HEK293 (cell line): ENCODE data around the gene TUBG1.
A peak's percentile ranks its signal among the peaks of the same experiment; 100 is the strongest.

Experiments used
- KLF1 ChIP-seq: fragments of 450-650 bp; formaldehyde crosslinking; IDR thresholded peaks from 2 replicates; pipeline ENCODE4 v1.5.1; 2016; ENCODE audit warnings: missing biosample characterization, missing genetic modification characterization
- KLF16 ChIP-seq: fragments of 450-650 bp; formaldehyde crosslinking; IDR thresholded peaks from 2 replicates; pipeline ENCODE4 v1.5.1; 2017; ENCODE audit warnings: missing biosample characterization, missing genetic modification characterization
- KLF7 ChIP-seq: fragments of 450-650 bp; formaldehyde crosslinking; IDR thresholded peaks from 2 replicates; pipeline ENCODE4 v1.5.1; 2016; ENCODE audit warnings: missing biosample characterization, missing genetic modification characterization, borderline replicate concordance
- SCRT2 ChIP-seq: fragments of 450-650 bp; formaldehyde crosslinking; IDR thresholded peaks from 2 replicates; pipeline ENCODE4 v1.5.1; 2016; ENCODE audit warnings: missing biosample characterization, missing genetic modification characterization
- SP7 ChIP-seq: fragments of 450-650 bp; formaldehyde crosslinking; IDR thresholded peaks from 2 replicates; pipeline ENCODE4 v1.5.1; 2016; ENCODE audit warnings: missing biosample characterization, missing genetic modification characterization
- WT1 ChIP-seq: fragments of 450-650 bp; formaldehyde crosslinking; IDR thresholded peaks from 2 replicates; pipeline ENCODE4 v1.5.1; 2016; ENCODE audit warnings: missing biosample characterization, missing genetic modification characterization
- ZBTB48 ChIP-seq: fragments of 450-650 bp; formaldehyde crosslinking; IDR thresholded peaks from 2 replicates; pipeline ENCODE4 v1.5.1; 2016; ENCODE audit warnings: missing biosample characterization, missing genetic modification characterization
- ZBTB7A ChIP-seq: fragments of 450-650 bp; formaldehyde crosslinking; IDR thresholded peaks from 2 replicates; pipeline ENCODE4 v1.5.1; 2016; ENCODE audit warnings: low read depth, missing biosample characterization, missing genetic modification characterization
- ZEB2 ChIP-seq: fragments of 450-650 bp; formaldehyde crosslinking; IDR thresholded peaks from 2 replicates; pipeline ENCODE4 v1.5.1; 2016; ENCODE audit warnings: missing biosample characterization, missing genetic modification characterization
- ZFHX2 ChIP-seq: fragments of 450-650 bp; formaldehyde crosslinking; conservative IDR thresholded peaks from 2 replicates; pipeline ENCODE4 v1.5.1; 2016; ENCODE audit warnings: missing biosample characterization, missing genetic modification characterization
- ZFP69B ChIP-seq: fragments of 450-650 bp; formaldehyde crosslinking; IDR thresholded peaks from 2 replicates; pipeline ENCODE4 v1.5.1; 2016; ENCODE audit warnings: missing biosample characterization, missing genetic modification characterization
- ZNF146 ChIP-seq: fragments of 450-650 bp; formaldehyde crosslinking; IDR thresholded peaks from 2 replicates; pipeline ENCODE4 v1.5.1; 2016; ENCODE audit warnings: missing biosample characterization, missing genetic modification characterization
- ZNF2 ChIP-seq: fragments of 450-650 bp; formaldehyde crosslinking; IDR thresholded peaks from 2 replicates; pipeline ENCODE4 v1.5.1; 2016; ENCODE audit warnings: missing biosample characterization, missing genetic modification characterization
- ZNF335 ChIP-seq: fragments of 450-650 bp; formaldehyde crosslinking; conservative IDR thresholded peaks from 2 replicates; pipeline ENCODE4 v1.5.1; 2016; ENCODE audit warnings: missing biosample characterization, missing genetic modification characterization
- ZNF843 ChIP-seq: fragments of 450-650 bp; formaldehyde crosslinking; IDR thresholded peaks from 2 replicates; pipeline ENCODE4 v1.5.1; 2016; ENCODE audit warnings: missing biosample characterization, missing genetic modification characterization
- TF ChIP-seq, protein P1 (sequence below): fragments of 450-650 bp; formaldehyde crosslinking; IDR thresholded peaks from 2 replicates; pipeline ENCODE4 v1.5.1; 2017; ENCODE audit warnings: missing biosample characterization, missing genetic modification characterization
- TF ChIP-seq, protein P2 (sequence below): fragments of 450-650 bp; formaldehyde crosslinking; IDR thresholded peaks from 2 replicates; pipeline ENCODE4 v1.5.1; 2016; ENCODE audit warnings: missing biosample characterization, missing genetic modification characterization
- TF ChIP-seq, protein P3 (sequence below): fragments of 450-650 bp; formaldehyde crosslinking; IDR thresholded peaks from 2 replicates; pipeline ENCODE4 v1.5.1; 2016; ENCODE audit warnings: missing biosample characterization, missing genetic modification characterization
- TF ChIP-seq, protein P4 (sequence below): fragments of 450-650 bp; formaldehyde crosslinking; IDR thresholded peaks from 2 replicates; pipeline ENCODE4 v1.5.1; 2016; ENCODE audit warnings: missing biosample characterization, missing genetic modification characterization
- TF ChIP-seq, protein P5 (sequence below): fragments of 450-650 bp; formaldehyde crosslinking; IDR thresholded peaks from 2 replicates; pipeline ENCODE4 v1.5.1; 2016; ENCODE audit warnings: missing biosample characterization, missing genetic modification characterization

Gene TUBG1

DNA sequence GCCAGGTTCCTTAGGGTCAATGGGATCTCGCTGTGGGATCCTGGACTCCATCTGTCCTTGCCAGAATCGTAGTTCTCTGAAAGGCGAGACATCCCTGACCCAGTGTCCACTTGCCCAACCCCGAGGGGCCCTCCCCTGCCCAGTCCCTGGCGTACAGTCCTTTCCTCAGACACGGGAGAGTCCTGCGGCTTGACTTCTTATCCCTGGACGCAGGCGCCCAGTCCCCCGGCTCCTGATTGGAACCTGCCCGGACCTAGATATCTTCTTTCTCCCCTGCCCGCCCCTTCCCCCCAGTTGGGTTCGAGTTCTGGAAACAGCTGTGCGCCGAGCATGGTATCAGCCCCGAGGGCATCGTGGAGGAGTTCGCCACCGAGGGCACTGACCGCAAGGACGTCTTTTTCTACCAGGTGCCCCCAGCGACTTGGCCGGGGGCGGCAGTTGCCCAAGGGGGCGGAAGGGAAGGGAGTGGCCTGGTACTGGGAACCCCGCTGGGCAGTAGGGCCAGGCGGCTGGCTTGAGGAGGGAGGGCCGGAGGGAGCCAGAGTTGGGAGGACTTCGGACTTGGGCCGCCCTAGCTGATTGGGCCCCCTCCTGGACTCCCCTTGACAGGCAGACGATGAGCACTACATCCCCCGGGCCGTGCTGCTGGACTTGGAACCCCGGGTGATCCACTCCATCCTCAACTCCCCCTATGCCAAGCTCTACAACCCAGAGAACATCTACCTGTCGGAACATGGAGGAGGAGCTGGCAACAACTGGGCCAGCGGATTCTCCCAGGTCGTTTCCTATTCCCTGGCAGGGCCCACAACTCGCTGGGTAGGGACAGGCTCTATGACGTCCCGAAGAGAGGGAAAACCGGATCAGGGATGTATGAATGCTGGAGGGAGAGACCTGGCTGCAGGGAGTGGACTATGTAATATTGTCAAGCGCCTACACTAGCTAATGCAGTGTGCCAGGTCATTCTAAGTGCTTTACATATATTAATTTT lies 625 bp downstream of the TUBG1 start (continued):
- TF ChIP-seq KLF7 (tag by site-specific recombination) (peak; percentile 59; the same call in 1 of the 2 replicates), ZNF2 (tag by site-specific recombination) (peak; percentile 64; the same call in 1 of the 2 replicates), ZFHX2 (peak; percentile 35; the same call in 1 of the 2 replicates), SP7 (tag by site-specific recombination) (peak; percentile 55), ZNF146 (0 out of 2 replicates have a peak, but pooled peaks have one; percentile 20), ZNF335 (tag by site-specific recombination) (peak; percentile 87), ZNF843 (0 out of 2 replicates have a peak, but pooled peaks have one; percentile 14), SCRT2 (tag by site-specific recombination) (peak; percentile 53; the same call in 1 of the 2 replicates), WT1 (tag by site-specific recombination) (peak; percentile 39; the same call in 1 of the 2 replicates), ZBTB7A (peak; percentile 57; the same call in 1 of the 2 replicates), KLF16 (tag by site-specific recombination) (peak; percentile 50; the same call in 1 of the 2 replicates), KLF1 (tag by site-specific recombination) (peak; percentile 31; the same call in 1 of the 2 replicates), ZBTB48 (tag by site-specific recombination) (peak; percentile 94), ZEB2 (tag by site-specific recombination) (peak; percentile 14; the same call in 1 of the 2 replicates), ZFP69B (tag by site-specific recombination) (0 out of 2 replicates have a peak, but pooled peaks have one; percentile 16)
- TF ChIP-seq, protein P1, sequence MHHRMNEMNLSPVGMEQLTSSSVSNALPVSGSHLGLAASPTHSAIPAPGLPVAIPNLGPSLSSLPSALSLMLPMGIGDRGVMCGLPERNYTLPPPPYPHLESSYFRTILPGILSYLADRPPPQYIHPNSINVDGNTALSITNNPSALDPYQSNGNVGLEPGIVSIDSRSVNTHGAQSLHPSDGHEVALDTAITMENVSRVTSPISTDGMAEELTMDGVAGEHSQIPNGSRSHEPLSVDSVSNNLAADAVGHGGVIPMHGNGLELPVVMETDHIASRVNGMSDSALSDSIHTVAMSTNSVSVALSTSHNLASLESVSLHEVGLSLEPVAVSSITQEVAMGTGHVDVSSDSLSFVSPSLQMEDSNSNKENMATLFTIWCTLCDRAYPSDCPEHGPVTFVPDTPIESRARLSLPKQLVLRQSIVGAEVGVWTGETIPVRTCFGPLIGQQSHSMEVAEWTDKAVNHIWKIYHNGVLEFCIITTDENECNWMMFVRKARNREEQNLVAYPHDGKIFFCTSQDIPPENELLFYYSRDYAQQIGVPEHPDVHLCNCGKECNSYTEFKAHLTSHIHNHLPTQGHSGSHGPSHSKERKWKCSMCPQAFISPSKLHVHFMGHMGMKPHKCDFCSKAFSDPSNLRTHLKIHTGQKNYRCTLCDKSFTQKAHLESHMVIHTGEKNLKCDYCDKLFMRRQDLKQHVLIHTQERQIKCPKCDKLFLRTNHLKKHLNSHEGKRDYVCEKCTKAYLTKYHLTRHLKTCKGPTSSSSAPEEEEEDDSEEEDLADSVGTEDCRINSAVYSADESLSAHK (tag by site-specific recombination): 0 out of 2 replicates have a peak, but pooled peaks have one; percentile 48
- TF ChIP-seq, protein P2, sequence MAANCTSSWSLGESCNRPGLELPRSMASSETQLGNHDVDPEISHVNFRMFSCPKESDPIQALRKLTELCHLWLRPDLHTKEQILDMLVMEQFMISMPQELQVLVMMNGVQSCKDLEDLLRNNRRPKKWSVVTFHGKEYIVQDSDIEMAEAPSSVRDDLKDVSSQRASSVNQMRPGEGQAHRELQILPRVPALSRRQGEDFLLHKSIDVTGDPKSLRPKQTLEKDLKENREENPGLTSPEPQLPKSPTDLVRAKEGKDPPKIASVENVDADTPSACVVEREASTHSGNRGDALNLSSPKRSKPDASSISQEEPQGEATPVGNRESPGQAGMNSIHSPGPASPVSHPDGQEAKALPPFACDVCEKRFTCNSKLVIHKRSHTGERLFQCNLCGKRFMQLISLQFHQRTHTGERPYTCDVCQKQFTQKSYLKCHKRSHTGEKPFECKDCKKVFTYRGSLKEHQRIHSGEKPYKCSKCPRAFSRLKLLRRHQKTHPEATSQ: peak; percentile 24; the same call in 1 of the 2 replicates
- TF ChIP-seq, protein P3, sequence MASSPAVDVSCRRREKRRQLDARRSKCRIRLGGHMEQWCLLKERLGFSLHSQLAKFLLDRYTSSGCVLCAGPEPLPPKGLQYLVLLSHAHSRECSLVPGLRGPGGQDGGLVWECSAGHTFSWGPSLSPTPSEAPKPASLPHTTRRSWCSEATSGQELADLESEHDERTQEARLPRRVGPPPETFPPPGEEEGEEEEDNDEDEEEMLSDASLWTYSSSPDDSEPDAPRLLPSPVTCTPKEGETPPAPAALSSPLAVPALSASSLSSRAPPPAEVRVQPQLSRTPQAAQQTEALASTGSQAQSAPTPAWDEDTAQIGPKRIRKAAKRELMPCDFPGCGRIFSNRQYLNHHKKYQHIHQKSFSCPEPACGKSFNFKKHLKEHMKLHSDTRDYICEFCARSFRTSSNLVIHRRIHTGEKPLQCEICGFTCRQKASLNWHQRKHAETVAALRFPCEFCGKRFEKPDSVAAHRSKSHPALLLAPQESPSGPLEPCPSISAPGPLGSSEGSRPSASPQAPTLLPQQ (tag by site-specific recombination): peak; percentile 52
- TF ChIP-seq, protein P4, sequence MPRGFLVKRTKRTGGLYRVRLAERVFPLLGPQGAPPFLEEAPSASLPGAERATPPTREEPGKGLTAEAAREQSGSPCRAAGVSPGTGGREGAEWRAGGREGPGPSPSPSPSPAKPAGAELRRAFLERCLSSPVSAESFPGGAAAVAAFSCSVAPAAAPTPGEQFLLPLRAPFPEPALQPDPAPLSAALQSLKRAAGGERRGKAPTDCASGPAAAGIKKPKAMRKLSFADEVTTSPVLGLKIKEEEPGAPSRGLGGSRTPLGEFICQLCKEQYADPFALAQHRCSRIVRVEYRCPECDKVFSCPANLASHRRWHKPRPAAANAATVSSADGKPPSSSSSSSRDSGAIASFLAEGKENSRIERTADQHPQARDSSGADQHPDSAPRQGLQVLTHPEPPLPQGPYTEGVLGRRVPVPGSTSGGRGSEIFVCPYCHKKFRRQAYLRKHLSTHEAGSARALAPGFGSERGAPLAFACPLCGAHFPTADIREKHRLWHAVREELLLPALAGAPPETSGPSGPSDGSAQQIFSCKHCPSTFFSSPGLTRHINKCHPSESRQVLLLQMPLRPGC: peak; percentile 59; the same call in 1 of the 2 replicates
- TF ChIP-seq, protein P5, sequence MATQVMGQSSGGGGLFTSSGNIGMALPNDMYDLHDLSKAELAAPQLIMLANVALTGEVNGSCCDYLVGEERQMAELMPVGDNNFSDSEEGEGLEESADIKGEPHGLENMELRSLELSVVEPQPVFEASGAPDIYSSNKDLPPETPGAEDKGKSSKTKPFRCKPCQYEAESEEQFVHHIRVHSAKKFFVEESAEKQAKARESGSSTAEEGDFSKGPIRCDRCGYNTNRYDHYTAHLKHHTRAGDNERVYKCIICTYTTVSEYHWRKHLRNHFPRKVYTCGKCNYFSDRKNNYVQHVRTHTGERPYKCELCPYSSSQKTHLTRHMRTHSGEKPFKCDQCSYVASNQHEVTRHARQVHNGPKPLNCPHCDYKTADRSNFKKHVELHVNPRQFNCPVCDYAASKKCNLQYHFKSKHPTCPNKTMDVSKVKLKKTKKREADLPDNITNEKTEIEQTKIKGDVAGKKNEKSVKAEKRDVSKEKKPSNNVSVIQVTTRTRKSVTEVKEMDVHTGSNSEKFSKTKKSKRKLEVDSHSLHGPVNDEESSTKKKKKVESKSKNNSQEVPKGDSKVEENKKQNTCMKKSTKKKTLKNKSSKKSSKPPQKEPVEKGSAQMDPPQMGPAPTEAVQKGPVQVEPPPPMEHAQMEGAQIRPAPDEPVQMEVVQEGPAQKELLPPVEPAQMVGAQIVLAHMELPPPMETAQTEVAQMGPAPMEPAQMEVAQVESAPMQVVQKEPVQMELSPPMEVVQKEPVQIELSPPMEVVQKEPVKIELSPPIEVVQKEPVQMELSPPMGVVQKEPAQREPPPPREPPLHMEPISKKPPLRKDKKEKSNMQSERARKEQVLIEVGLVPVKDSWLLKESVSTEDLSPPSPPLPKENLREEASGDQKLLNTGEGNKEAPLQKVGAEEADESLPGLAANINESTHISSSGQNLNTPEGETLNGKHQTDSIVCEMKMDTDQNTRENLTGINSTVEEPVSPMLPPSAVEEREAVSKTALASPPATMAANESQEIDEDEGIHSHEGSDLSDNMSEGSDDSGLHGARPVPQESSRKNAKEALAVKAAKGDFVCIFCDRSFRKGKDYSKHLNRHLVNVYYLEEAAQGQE (tag by site-specific recombination): 0 out of 2 replicates have a peak, but pooled peaks have one; percentile 20
- TF ChIP-seq, all 188 proteins: peak for 38; not testable (repeated sequence) for 150
